ENCODE results near the gene STAT5A.

- TF ChIP-seq POLR2A (IDR thresholded peaks at IDR 0.05): no peak
- TF ChIP-seq CTCF (IDR thresholded peaks at IDR 0.05): no peak
Measured at GRCh38 chr17:42316755-42317154, 28.5 kb downstream of the STAT5A start.
